HG03571 (cell line): ENCODE measurements around the gene SMIM23.
"Not testable (repeated sequence)": the region's sequence is repeated elsewhere in the genome, so short reads cannot be mapped to it uniquely, and the experiment has no call there.

Experiments
- ATAC-seq: cut with Tn5 transposase; IDR thresholded peaks from one replicate; pipeline ENCODE4 v1.9.1; 2021; ENCODE audit not compliant: unreplicated experiment

Gene SMIM23

DNA sequence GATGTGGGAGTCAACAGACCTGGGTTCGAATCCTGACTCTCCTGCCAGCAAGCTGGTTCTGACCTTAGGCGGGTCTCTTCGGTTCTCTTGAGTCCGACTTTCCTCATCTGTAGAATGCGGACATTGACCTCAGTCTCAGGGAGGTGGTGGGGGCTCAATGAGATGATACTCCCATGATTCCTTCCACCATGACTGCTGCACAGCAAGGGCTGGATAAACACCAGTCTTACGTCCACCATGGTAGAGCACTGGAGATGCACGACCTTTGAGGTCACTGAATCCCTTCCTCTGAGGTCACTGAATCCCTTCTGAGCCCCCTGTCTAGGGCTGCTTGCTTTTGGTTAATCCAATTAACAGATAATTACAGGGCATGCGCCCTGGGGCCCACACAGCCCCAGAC is 12.5 kb upstream of the SMIM23 start:
- no peak for ATAC-seq

DNA sequence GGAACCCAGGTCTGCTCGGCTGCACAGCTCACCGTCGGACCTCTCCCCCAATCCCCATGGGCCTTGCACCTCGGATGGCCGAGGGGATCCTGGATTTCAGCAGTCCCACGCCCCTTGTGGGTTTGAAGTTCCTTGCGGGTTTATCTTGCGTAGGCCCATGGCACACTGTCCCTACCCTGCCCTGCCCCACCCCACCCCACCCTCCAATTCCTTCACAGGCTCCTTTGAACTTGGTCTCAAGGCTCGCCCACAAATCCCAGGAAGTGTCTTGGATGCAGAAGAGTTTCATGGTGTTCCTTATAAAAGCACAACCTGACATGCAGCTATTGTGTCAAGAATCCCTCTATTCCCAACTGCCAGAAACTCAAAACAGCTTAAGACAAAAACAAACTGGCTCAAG is 11.2 kb upstream of the SMIM23 start:
- no peak for ATAC-seq

DNA sequence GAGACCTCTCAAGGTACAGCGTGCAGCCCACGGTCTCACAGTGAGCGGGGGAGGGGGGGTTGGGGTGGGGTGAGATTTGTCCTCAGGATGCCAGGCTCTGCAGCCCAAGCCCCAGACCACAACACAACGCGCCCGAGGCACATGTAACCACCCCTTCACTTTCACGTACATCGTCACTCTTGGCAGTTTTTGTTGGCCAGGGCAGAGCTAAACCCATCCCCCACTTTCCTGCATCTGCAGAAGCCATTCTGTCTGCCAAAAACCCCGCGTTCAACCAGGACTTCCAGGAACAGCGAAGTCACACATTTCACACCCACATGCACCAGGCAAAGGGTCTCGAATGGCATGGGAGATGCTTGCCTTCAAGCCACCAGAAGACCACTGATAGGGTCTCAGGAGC is 9.4 kb upstream of the SMIM23 start:
- ATAC-seq, result no peak

DNA sequence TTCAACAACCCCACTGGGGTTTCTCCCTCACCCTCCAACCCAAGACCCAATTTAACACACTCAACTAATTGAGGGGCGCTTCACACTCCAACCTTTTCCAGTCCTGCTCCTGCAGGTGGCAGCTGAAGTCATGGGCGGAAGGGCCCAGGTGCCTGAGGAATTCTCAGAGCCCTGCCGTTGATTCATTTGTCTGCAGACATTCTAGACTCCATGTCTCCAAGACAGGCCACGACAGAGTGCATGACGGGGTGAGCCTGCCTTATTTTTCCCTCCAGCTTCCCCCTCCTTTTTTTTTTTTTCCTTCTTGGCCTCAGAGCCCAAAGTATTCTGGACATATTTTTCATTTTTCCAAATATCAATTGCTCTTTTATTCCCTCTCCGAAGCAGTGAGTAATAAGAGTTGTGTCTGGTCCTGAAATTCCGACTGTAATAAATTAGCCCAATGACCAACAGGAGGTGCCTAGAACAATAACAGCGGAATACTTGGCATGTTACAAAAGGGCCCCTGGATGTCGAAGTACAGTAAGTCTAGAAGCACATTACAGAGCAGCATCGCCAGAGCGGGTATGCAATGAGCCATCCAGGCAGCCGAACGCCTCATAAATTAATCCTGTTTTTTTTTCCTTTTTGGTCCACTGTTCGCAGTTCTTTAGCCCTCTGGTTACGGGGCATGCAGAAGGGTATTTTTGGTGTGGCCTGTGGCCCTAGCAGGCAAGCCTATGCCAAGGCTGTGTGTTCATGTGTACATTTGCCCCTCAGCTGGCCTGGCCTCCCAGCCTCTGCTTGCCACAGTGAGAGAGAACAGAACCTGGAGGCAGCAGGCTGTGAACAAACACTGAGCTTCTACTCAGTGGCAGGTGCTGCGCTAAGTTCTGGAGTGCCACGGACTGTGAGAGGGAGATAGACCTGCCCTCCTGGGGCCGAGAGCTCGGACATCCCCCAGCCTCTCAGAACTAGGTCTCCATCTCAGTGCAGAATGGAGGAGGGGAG is 8.6 kb upstream of the SMIM23 start:
- no peak for ATAC-seq

DNA sequence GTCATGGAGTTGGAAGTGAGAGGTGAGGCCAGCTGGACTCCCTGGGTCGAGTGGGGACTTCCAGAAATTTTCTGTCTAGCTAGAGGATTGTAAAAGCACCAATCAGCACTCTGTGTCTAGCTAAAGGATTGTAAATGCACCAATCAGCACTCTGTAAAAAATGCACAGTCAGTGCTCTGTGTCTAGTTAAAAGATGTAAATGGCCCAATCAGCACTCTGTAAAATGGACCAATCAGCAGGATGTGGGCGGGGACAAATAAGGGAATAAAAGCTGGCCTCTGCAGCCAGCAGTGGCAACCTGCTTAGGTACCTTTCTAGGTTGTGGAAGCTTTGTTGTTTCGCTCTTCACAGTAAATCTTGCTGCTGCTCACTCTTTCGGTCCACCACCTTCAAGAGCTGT is 3.9 kb upstream of the SMIM23 start:
- not testable (repeated sequence) for ATAC-seq

DNA sequence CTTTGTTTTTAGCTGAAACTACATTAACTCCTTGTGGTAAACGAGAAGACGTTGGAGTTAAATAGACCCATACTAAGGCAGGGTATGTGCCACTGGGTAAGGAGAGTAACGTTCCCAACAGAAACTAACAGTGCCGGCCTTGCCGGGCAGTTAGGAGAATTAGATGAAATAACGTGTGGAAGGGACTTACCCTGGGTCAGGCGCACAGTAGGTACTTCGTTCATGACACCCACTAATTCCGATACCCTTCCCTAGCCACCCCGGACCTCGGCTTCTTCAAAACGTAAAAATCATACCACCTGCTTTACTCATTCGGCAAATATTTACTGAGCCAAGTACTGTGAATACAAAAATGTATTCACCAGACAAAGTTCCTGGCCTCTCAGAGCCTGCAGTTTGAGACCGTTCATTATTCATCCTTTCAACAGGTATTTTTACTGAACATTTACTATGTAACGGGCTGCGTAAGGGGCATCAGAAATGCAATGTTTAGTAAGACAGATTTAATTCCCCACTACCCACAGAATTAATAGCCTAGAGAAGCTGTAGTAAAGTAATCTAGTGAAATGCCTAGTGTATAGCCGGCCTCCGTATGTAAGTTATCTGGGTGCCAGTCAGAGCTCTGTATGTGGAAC is 3.2 kb upstream of the SMIM23 start:
- ATAC-seq, result no peak

DNA sequence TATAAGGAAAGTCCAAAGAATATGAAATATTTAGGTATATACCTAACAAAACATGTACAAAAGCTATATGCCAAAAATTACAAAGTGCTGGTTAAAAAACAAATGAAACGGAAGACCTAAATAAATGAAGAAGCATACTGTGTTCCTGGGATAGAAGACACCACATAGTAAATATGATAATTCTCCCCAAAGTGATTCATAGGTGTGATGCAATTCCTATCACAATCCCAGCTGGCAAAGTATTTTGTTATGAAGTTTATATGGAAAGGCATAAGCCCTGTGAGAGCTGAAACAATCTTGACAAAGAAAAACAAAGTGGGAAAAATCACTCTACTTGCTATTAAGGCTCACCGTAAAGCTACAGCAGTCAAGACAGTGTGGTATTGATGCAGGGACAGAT is 2.6 kb upstream of the SMIM23 start:
- ATAC-seq, result no peak

DNA sequence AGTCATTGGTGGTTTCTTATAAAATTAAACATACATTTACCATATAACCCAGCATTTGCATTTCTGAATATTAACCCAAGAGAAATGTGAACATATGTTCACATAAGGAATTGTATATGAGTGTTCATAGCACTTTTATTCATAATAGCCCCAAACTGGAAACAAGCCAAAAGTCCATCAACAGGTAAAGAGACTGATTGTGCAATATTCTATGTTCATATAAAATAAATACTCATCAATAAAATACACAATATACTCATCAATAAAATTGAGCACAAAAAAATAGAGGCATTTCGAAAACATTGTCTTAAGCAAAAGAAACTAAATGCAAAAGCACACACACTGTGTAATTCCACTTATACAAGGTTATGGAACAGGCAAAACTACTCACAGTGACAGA is 3.7 kb downstream of the SMIM23 start:
- ATAC-seq, result no peak

DNA sequence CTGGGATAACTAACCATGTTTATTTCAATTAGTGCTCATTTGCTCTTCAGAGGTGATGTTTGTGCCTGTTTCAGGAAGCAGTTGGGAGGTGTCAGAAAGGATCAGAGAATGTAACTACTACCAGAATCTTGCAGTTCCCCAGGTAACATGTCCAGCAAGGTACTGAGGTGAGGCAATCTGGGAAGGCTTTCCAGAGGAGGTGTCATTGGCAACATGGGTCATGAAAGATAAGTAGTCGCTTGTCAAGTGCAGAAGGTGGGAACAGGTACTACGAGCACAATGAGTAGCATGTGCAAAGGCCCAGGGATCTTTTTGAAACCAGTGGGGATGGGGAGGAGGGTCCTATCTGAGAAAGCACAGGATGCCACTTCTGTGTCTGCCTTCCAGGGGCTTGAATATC is 4.8 kb downstream of the SMIM23 start:
- ATAC-seq, result no peak

DNA sequence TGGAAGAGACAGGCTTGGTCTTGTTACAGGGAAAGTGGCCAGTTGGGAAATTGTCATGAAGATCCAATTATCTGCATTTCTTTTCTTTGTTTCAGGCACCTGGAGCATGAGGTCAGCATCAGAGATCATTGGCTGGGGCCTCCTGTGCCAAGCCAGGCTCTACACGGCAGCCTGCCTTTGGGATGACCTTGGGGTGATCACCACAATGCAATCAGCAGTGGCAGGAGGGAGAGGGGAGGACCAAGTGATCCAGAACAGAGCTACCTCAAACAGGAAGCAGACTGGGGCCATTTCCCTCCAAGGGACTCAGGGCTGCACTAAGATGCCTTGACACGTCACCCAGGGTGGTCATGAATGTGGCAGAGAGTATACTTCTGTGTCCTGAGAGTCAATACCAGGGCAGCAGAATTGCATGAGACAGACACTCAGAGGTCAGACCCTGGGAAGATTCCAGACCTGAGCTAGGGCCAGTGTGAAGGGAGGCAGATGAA is 8.9 kb downstream of the SMIM23 start:
- ATAC-seq, result no peak

DNA sequence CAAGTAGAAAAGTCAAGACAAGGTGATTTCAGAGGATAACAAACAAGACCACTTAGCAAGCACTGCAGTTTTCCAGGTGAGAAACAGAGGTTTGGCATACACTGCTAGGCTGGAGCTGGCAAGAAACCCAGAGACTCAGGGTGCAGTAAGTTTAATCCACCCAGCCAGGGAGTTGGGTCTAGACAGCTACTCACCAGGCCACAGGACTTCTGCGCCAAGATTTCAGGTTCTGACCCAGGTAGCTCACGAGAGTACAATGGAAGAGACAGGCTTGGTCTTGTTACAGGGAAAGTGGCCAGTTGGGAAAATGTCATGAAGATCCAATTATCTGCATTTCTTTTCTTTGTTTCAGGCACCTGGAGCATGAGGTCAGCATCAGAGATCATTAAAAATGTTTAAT is 9.8 kb downstream of the SMIM23 start:
- no peak for ATAC-seq

DNA sequence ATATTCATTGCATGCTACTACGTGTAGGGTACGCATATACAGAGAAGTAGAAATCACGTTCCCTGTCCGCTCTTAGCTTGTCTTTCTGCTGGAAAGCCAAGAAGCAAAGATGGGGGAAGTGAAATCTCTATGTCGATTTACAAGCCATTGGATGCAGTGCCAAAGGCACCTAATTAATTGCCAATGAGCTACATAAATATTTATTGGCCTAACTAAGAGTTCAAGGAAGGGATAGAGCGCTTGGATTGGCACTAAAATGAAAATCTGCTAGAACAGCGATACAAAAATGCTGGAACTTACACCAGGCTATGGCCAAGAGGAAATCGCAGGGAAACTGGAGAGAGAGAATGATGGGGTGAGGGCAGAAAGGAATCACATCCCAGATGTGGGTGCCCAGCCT is 10.8 kb downstream of the SMIM23 start:
- ATAC-seq, result no peak

DNA sequence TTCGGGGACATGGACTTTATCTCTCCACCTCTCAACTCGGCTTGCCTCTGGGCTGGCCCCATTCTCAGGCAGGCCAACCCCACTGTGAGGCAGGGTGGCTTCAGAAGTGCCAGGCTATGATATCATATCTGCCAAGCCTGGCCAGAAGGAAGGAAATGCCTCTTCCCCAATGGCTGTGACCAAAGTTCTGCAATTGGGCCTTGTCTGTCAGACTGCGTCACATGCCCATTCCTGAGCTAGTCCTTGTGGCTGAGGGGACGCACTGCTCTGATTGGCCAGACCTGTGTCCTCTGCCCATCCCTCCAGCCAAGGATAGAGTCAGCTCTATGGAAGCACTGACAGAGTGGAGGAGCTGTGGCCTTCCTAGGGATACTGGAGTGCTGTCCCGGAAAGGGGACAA is 11.9 kb downstream of the SMIM23 start:
- ATAC-seq, result no peak

DNA sequence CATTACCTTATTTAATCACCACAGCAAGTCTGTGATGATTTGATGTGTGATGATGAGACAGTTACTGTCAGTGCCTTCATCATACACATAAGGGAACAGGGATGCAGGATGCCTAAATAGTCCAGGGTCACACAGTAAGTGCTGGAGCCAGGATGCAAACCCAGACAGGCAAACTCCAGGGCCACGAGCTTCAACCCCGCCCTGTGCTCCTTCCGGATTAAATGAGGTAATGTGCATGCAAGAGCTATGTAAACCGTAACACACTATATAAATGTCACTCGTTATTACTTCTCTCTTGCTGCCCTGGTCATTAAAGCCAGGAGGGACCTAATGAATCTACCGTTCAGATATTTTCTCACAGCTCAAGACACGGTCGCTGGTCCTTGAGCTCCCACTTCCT is 12.8 kb downstream of the SMIM23 start:
- ATAC-seq, result no peak

DNA sequence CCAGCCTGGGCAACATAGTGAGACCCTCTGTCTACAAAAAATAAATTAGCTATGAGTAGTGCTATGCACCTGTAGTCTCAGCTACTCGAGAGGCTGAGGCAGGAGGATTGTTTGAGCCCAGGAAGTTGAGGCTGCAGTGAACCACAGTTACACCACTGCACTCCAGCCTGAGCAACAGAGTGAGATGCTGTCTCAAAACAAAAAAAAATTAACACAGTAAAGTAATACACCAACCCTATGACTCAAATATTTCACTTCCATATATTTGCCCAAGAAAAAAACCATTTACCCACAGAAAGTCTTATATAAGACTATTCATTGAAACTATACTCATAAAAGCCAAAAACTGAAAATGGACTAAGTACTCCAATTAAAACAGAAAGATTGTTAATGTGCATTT is 16.2 kb downstream of the SMIM23 start:
- no peak for ATAC-seq

DNA sequence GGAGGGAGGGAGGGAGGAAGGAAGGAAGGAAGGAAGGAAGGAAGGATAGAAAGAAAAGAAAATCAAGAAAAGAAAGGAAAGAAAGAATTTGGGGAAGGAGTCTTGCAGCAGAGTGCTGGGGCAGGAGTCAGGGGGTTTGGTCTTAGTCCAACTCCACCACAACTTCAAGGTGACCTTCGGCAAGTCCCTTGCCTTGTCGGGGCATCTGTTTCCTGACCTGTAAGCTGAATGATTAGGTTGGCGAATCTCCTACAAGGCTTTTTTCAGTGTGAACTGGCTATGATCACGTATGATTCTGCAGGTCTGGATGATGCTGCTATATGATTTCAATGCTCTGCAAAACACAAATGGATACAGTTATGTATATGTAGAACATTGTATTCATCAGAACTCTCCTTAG is 20.1 kb downstream of the SMIM23 start:
- ATAC-seq, result no peak

DNA sequence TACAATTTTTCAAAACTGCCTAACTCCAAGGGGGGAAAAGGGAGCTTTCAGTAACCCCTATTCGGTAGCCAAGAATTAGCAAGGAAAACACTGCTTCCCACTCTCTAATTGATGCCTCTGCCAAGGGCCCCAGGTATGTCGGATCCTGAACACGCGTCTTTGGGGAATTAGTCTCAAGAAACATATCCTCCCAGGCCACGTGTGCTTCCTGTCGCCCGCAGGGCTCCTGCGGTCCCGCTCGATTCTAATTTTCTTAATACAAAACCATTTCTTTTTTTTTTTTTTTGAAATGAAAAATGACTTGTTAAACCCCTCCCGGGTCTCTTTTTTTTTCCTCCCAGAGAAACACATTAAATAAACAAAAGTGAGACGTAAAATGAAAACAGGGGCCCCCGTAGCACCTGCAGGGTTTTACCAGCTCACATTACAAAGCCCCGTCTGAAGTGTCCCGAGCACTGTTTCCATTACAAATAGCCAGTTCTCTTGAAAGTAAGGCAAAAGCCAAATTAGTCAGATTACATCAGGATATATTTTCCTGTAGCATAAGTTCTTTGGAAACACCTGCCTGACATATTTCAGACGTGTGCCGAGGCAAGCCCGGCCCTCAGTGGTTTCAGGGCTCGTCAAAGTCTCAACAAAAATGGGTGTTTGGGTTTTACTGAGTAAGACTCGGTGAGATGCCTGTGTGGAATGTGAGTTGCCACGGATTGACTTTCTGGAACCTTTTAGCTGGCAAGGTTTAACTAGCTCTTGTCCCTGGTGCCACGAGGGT is 21.5 kb downstream of the SMIM23 start:
- ATAC-seq, result no peak

DNA sequence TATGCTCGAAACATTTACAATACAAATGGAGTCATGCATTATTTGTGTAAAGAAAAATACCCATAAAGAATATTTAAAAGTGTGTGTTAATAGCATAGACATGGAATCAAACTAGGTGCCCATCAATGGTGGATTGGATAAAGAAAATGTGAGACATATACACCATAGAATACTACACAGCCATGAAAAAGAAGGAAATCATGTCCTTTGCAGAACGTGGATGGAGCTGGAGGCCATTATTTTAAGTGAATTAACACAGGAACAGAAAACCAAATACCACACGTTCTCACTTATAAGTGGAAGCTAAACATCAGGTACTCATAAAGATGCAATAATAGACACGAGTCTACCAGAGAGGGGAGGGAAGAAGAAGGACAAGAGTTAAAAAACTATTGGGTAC is 22.8 kb downstream of the SMIM23 start:
- ATAC-seq, result no peak

DNA sequence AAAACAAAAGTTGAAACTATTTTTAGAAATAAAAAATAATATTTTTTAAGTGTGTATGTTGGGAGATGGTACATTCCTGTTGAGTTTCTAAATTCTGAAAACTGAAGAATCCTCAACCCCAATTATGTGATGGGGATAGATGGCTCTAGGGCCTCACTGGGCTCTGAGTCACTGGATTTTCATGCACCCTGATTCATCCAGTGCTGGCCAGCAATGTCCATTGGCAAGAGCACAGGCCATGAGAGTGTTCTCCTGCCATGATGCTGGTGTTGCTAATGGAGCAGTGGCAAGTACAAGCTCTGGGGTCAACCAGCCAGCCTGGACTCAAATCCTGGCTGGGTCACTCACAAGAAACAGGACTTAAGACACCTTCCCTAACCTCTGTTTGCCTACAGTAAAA is 23.3 kb downstream of the SMIM23 start:
- ATAC-seq, result no peak

DNA sequence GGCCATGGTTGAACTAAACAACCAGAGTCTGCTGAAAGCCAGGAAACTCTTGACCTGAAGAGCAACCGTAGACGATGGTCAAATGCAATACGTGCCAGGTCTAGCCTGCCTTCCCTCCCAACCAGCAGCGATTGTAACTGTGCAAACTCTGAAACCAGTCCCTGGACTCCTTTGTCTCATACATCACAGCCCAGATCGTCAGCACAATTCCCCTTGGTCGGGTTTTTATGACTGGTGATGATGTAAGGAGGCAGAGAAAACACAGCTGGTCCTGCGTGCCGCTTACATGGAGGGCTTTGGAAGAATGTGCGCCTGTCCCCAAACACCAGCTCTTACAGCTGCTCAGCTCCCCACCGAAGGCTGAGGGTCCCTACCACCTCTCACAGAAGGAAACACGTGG is 24.6 kb downstream of the SMIM23 start:
- no peak for ATAC-seq

DNA sequence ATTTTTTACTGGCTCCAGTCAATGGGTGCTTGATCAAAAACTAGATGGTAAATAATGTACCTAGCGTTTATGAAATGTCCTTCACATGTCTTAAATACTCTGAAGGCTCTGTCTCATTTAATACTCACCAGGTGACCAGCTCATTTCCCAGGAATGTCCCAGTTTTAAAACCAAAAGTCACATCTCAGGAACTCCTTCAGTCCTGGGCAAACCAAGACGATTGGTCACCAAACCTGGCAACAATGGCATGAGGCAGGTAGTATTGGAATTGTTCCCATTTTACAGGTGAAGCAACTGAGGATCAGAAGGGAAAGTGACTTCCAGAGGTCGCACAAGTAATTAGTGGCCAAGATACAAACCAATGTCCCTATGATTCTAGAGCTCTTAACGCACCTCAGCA is 27.7 kb downstream of the SMIM23 start:
- ATAC-seq, result no peak
